CD8-positive, alpha-beta memory T cell (primary cell): ENCODE results near the gene SF1. TPM values are rescaled to one million over a fixed set of nuclear protein-coding genes. Genes with fewer than 3 reads are reported as not detected.

Experiments used
- CTCF ChIA-PET: fragments of 350-600 bp; sonication (Branson Sonifier 250); formaldehyde crosslinking; loops from one replicate; lab custom pipeline; 2021; ENCODE audit warnings: antibody characterized with exemption; lab: Charles Lee
- POLR2A ChIA-PET: fragments of 350-600 bp; sonication (Branson Sonifier 250); formaldehyde crosslinking; loops from one replicate; lab custom pipeline; 2021; ENCODE audit warnings: antibody characterized with exemption; lab: Charles Lee
- DNase-seq, 5 donors: peaks; one replicate each; pipeline versions ENCODE4 v3.0.0 to v3.0.0-alpha.2; 2020 to 2022; ENCODE audit warnings: mixed read lengths in 1 of 5
- H3K27ac ChIP-seq: one replicate; pipeline ENCODE4 v1.7.0; 2013; ENCODE audit warnings: low read depth, mild to moderate bottlenecking, low read length, moderate library complexity
- H3K27me3 ChIP-seq: 2 replicates; pipeline ENCODE4 v1.7.0; 2013; ENCODE audit warnings: low read length, mild to moderate bottlenecking; ENCODE audit not compliant: insufficient read depth, poor library complexity, severe bottlenecking
- H3K36me3 ChIP-seq: 2 replicates; pipeline ENCODE4 v1.7.0; 2013; ENCODE audit warnings: mild to moderate bottlenecking, low read length, moderate library complexity; ENCODE audit not compliant: insufficient read depth
- H3K4me1 ChIP-seq: 2 replicates; pipeline ENCODE4 v1.7.0; 2013; ENCODE audit warnings: mild to moderate bottlenecking, low read length, moderate library complexity; ENCODE audit not compliant: insufficient read depth
- H3K4me3 ChIP-seq: 2 replicates; pipeline ENCODE4 v1.7.0; 2013; ENCODE audit warnings: mild to moderate bottlenecking, low read length
- H3K9me3 ChIP-seq: 2 replicates; pipeline ENCODE4 v1.7.0; 2013; ENCODE audit warnings: mild to moderate bottlenecking, low read length
- H3K27ac Mint-ChIP-seq, 8 donors: one replicate each; pipeline ENCODE4 v1.8.0; 2020 to 2021; ENCODE audit warnings: mixed read lengths in 8 of 8, mild to moderate bottlenecking in 6 of 8, inconsistent platforms in 3 of 8, moderate library complexity in 3 of 8
- H3K27me3 Mint-ChIP-seq, 2 donors: one replicate each; pipeline ENCODE4 v1.8.0; 2020 to 2021; ENCODE audit warnings: mixed read lengths in 2 of 2, mild to moderate bottlenecking in 1 of 2, moderate library complexity in 1 of 2
- H3K36me3 Mint-ChIP-seq, 3 donors: one replicate each; pipeline ENCODE4 v1.8.0; 2020 to 2021; ENCODE audit warnings: mixed read lengths in 3 of 3, inconsistent platforms in 1 of 3, mild to moderate bottlenecking in 1 of 3
- H3K4me1 Mint-ChIP-seq, 3 donors: one replicate each; pipeline ENCODE4 v1.8.0; 2020 to 2021; ENCODE audit warnings: mixed read lengths in 3 of 3, inconsistent platforms in 1 of 3, mild to moderate bottlenecking in 1 of 3
- H3K4me3 Mint-ChIP-seq, 7 donors: one replicate each; pipeline ENCODE4 v1.8.0; 2020 to 2021; ENCODE audit warnings: mixed read lengths in 7 of 7, mild to moderate bottlenecking in 6 of 7, moderate library complexity in 4 of 7, inconsistent platforms in 2 of 7
- H3K9me3 Mint-ChIP-seq, 5 donors: one replicate each; pipeline ENCODE4 v1.8.0; 2020 to 2022; ENCODE audit warnings: mixed read lengths in 5 of 5, mild to moderate bottlenecking in 3 of 5, moderate library complexity in 2 of 5, inconsistent platforms in 1 of 5
- polyA plus RNA-seq: library from polyadenylated mRNA; unstranded; fragments of 300-500 nt; fragmentation: Illumina TruSeq; gene quantifications from one replicate; pipeline ENCODE4 v1.2.3, GENCODE V29; 2021
- total RNA-seq, 2 experiments: library from RNA; stranded (reverse); gene quantifications; one replicate each; pipeline ENCODE4 v1.2.3, GENCODE V29; 2021

SF1 gene
- total and polyA plus RNA-seq, 3 experiments from 2014 or later: 176 to 423 (median 403) TPM

GRCh38 chr11:64758330-64759079 is 19.8 kb downstream of the SF1 start:
- DNase-seq: peak in 1 of 5 donors; percentile 30
- H3K9me3 ChIP-seq: no peaks in the 10 kb centered on the region

GRCh38 chr11:64757549-64758329 is 20.6 kb downstream of the SF1 start:
- POLR2A ChIA-PET: interaction anchor here (0.6 to 15.8 kb wide), 4 partner anchors 14 to 65 kb away, joined by 3 to 220 read pairs (median 8); partner anchors contain the start of gene RASGRP2
- H3K27me3 Mint-ChIP-seq: no peaks in the 10 kb centered on the region

More at GRCh38 chr11:64758330-64759079, 19.8 kb downstream of the SF1 start:
- H3K4me3 Mint-ChIP-seq: no peak overlapping the region
- H3K27ac Mint-ChIP-seq: peak overlapping the region in 2 of 8 donors; percentile 36 to 94
- H3K27me3 ChIP-seq: no peaks in the 10 kb centered on the region
- H3K4me3 ChIP-seq: no peak overlapping the region
- CTCF ChIA-PET: interaction anchor here (1.1 to 26.7 kb wide), 2 partner anchors 10 to 11 kb away, joined by 3 to 441 read pairs; partner anchors contain the start of gene RASGRP2
- no peaks in the 10 kb centered on the region for H3K9me3 Mint-ChIP-seq
- H3K4me1 ChIP-seq: peaks cover 46% of the 10 kb centered on the region
- no peak overlapping the region for H3K27ac ChIP-seq
- POLR2A ChIA-PET: interaction anchor here (0.6 to 15.8 kb wide), 3 partner anchors 14 to 64 kb away, joined by 3 to 220 read pairs (median 6); partner anchors contain the start of gene RASGRP2
- peaks cover 0 to 30% (median 12%) of the 10 kb centered on the region in 3 donors for H3K36me3 Mint-ChIP-seq
- no peaks in the 10 kb centered on the region for H3K36me3 ChIP-seq
- no peaks in the 10 kb centered on the region for H3K27me3 Mint-ChIP-seq
- peaks cover 40 to 51% (median 43%) of the 10 kb centered on the region in 3 donors for H3K4me1 Mint-ChIP-seq

GRCh38 chr11:64755681-64756361 is 22.5 kb downstream of the SF1 start:
- H3K4me1 ChIP-seq: peaks cover 23% of the 10 kb centered on the region
- POLR2A ChIA-PET: interaction anchor here (0.6 to 1.5 kb wide), 3 partner anchors 11 to 14 kb away, joined by 3 to 6 read pairs (median 3); no protein-coding TSS in a partner anchor
- H3K4me1 Mint-ChIP-seq: peaks cover 18 to 33% (median 28%) of the 10 kb centered on the region in 3 donors

More at GRCh38 chr11:64757549-64758329, 20.6 kb downstream of the SF1 start:
- no peaks in the 10 kb centered on the region for H3K27me3 ChIP-seq
- H3K4me1 Mint-ChIP-seq: peaks cover 34 to 44% (median 35%) of the 10 kb centered on the region in 3 donors
- peak overlapping the region in 3 of 8 donors; percentile 68 to 94 (median 89) for H3K27ac Mint-ChIP-seq
- CTCF ChIA-PET: interaction anchor here (26.7 kb wide), 1 partner anchor 10 kb away, joined by 441 read pairs; the partner anchor contains the start of gene RASGRP2
- no peaks in the 10 kb centered on the region for H3K36me3 ChIP-seq
- peaks cover 0 to 28% (median 10%) of the 10 kb centered on the region in 3 donors for H3K36me3 Mint-ChIP-seq
- H3K4me1 ChIP-seq: peaks cover 38% of the 10 kb centered on the region
- H3K9me3 Mint-ChIP-seq: no peaks in the 10 kb centered on the region
- no peaks in the 10 kb centered on the region for H3K9me3 ChIP-seq
- DNase-seq: peak in 1 of 5 donors; percentile 41
- H3K27ac ChIP-seq: no peak overlapping the region
- H3K4me3 Mint-ChIP-seq: no peak overlapping the region
- no peak overlapping the region for H3K4me3 ChIP-seq

GRCh38 chr11:64754919-64755662 is 23.3 kb downstream of the SF1 start:
- H3K4me3 ChIP-seq: no peak overlapping the region
- peak in 1 of 5 donors; percentile 42 for DNase-seq
- peaks cover 22% of the 10 kb centered on the region for H3K4me1 ChIP-seq
- H3K27ac ChIP-seq: no peak overlapping the region
- no peaks in the 10 kb centered on the region for H3K27me3 ChIP-seq
- H3K36me3 Mint-ChIP-seq: peaks cover 0 to 34% (median 5%) of the 10 kb centered on the region in 3 donors
- H3K9me3 Mint-ChIP-seq: no peaks in the 10 kb centered on the region
- peak overlapping the region in 1 of 8 donors; percentile 47 for H3K27ac Mint-ChIP-seq
- H3K4me3 Mint-ChIP-seq: no peak overlapping the region
- ChIA-PET CTCF (interaction anchor here (18.5 to 26.7 kb wide), 2 partner anchors 7 to 12 kb away, joined by 441 read pairs; partner anchors contain the start of genes PYGM, RASGRP2 and SF1), POLR2A (interaction anchor here (1.0 kb wide), 1 partner anchor 11 kb away, joined by 3 read pairs; no protein-coding TSS in a partner anchor)
- no peaks in the 10 kb centered on the region for H3K27me3 Mint-ChIP-seq
- H3K36me3 ChIP-seq: peaks cover 6% of the 10 kb centered on the region
- H3K9me3 ChIP-seq: no peaks in the 10 kb centered on the region
- peaks cover 18 to 33% (median 30%) of the 10 kb centered on the region in 3 donors for H3K4me1 Mint-ChIP-seq

More at GRCh38 chr11:64755681-64756361, 22.5 kb downstream of the SF1 start:
- H3K27me3 Mint-ChIP-seq: no peaks in the 10 kb centered on the region
- H3K27ac Mint-ChIP-seq: peak overlapping the region in 1 of 8 donors; percentile 47
- H3K36me3 Mint-ChIP-seq: peaks cover 0 to 30% (median 3%) of the 10 kb centered on the region in 3 donors
- CTCF ChIA-PET: interaction anchor here (18.5 to 26.7 kb wide), 2 partner anchors 8 to 11 kb away, joined by 441 read pairs; partner anchors contain the start of genes PYGM, RASGRP2 and SF1
- Histone ChIP-seq H3K36me3 (peaks cover 6% of the 10 kb centered on the region), H3K27ac (no peak overlapping the region), H3K27me3 (no peaks in the 10 kb centered on the region), H3K9me3 (no peaks in the 10 kb centered on the region), H3K4me3 (no peak overlapping the region)
- H3K9me3 Mint-ChIP-seq: no peaks in the 10 kb centered on the region
- H3K4me3 Mint-ChIP-seq: no peak overlapping the region
- DNase-seq: peak in 1 of 5 donors; percentile 42

- POLR2A ChIA-PET: interaction anchor here (3.0 kb wide), 1 partner anchor 10 kb away, joined by 9 read pairs; no protein-coding TSS in a partner anchor
Observed at GRCh38 chr11:64754124-64754918, 24.0 kb downstream of the SF1 start.

More at GRCh38 chr11:64754124-64754918, 24.0 kb downstream of the SF1 start:
- CTCF ChIA-PET: interaction anchor here (18.5 to 26.7 kb wide), 2 partner anchors 7 to 13 kb away, joined by 441 read pairs; partner anchors contain the start of genes PYGM, RASGRP2 and SF1
- no peaks in the 10 kb centered on the region for H3K9me3 ChIP-seq
- no peaks in the 10 kb centered on the region for H3K27me3 Mint-ChIP-seq
- no peaks in the 10 kb centered on the region for H3K27me3 ChIP-seq
- peaks cover 13 to 27% (median 24%) of the 10 kb centered on the region in 3 donors for H3K4me1 Mint-ChIP-seq
- H3K4me1 ChIP-seq: peaks cover 14% of the 10 kb centered on the region
- peaks cover 0 to 33% (median 5%) of the 10 kb centered on the region in 3 donors for H3K36me3 Mint-ChIP-seq
- H3K4me3 Mint-ChIP-seq: no peak overlapping the region
- peak in 1 of 5 donors; percentile 34 for DNase-seq
- H3K4me3 ChIP-seq: no peak overlapping the region
- no peak overlapping the region for H3K27ac ChIP-seq
- peaks cover 6% of the 10 kb centered on the region for H3K36me3 ChIP-seq
- H3K27ac Mint-ChIP-seq: peak overlapping the region in 1 of 8 donors; percentile 84
- no peaks in the 10 kb centered on the region for H3K9me3 Mint-ChIP-seq
